Spleen (tissue), 11 donors: ENCODE data around the gene GATD1. TPM values are rescaled to one million over a fixed set of nuclear protein-coding genes. Genes with fewer than 3 reads are reported as not detected.

Experiments
- DNase-seq: peaks from one replicate; pipeline ENCODE4 v3.0.0-alpha.2; 2020
- H3K27ac ChIP-seq, 8 donors: fragments of 200-600 bp; sonication (generic) in 7 of 8; 1 replicate in 4 of 8; 2 replicates in 4 of 8; pipeline versions ENCODE4 v1.5.0 to v1.8.0; 2016 to 2021; ENCODE audit warnings: inconsistent platforms in 4 of 8, mild to moderate bottlenecking in 4 of 8, moderate library complexity in 1 of 8
- H3K27me3 ChIP-seq, 7 donors: fragments of 200-600 bp; sonication (generic) in 6 of 7; replicated peaks in 1 of 7; 1 replicate in 4 of 7; 2 replicates in 3 of 7; pipeline versions ENCODE4 v1.5.0 to v1.8.0; 2016 to 2021; ENCODE audit warnings: inconsistent platforms in 3 of 7, mild to moderate bottlenecking in 1 of 7
- H3K36me3 ChIP-seq, 6 donors: fragments of 200-600 bp; sonication (generic) in 5 of 6; 1 replicate in 4 of 6; 2 replicates in 2 of 6; pipeline versions ENCODE4 v1.5.0 to v1.8.0; 2016 to 2021; ENCODE audit warnings: inconsistent platforms in 2 of 6
- H3K4me1 ChIP-seq, 6 donors: fragments of 200-600 bp; sonication (generic) in 5 of 6; 1 replicate in 3 of 6; 2 replicates in 3 of 6; pipeline versions ENCODE4 v1.5.0 to v1.8.0; 2016 to 2021; ENCODE audit warnings: inconsistent platforms in 3 of 6
- H3K4me3 ChIP-seq, 8 donors: fragments of 200-600 bp; sonication (generic) in 7 of 8; 1 replicate in 4 of 8; 2 replicates in 4 of 8; pipeline versions ENCODE4 v1.5.0 to v1.8.0; 2016 to 2021; ENCODE audit warnings: inconsistent platforms in 4 of 8, mild to moderate bottlenecking in 4 of 8, moderate library complexity in 2 of 8
- H3K9me3 ChIP-seq, 8 donors: fragments of 200-600 bp; sonication (generic) in 7 of 8; 1 replicate in 4 of 8; 2 replicates in 4 of 8; pipeline versions ENCODE4 v1.5.0 to v1.8.0; 2016 to 2021; ENCODE audit warnings: inconsistent platforms in 4 of 8
- CTCF ChIP-seq, 11 experiments: fragments of 200-600 bp in 7 of 11; fragments of 450-650 bp in 4 of 11; sonication (generic) in 4 of 11; IDR thresholded peaks in 8 of 11; conservative IDR thresholded peaks in 3 of 11; 1 replicate in 7 of 11; 2 replicates in 4 of 11; pipeline versions ENCODE4 v1.4.0 to v1.8.0; 2016 to 2021; ENCODE audit warnings: antibody characterized with exemption in 11 of 11, inconsistent platforms in 4 of 11, mild to moderate bottlenecking in 1 of 11
- POLR2A ChIP-seq, 3 donors: fragments of 450-650 bp; IDR thresholded peaks; one replicate each; pipeline ENCODE4 v1.5.1; 2017; ENCODE audit warnings: antibody characterized with exemption in 3 of 3, mild to moderate bottlenecking in 1 of 3
- POLR2AphosphoS5 ChIP-seq, 3 donors: sonication (generic); formaldehyde crosslinking; IDR thresholded peaks; one replicate each; pipeline ENCODE4 v1.5.1; 2017; ENCODE audit warnings: antibody characterized with exemption in 3 of 3
- WGBS, 5 donors: extraction: QIAGEN DNeasy Blood & Tissue Kit in 3 of 5; methylation state at CpG; one replicate each; pipeline versions ENCODE4 v1.1.5 to v1.1.7; 2013 to 2018; 5-methylcytosine and 5-hydroxymethylcytosine counted together
- intact Hi-C: fragments of 100-400 bp; cut with DNase I; formaldehyde crosslinking; loops from one replicate; pipeline ENCODE4 v1.15.0; 2023; ENCODE audit warnings: low total_unique reads
- polyA plus RNA-seq, 3 donors: library from polyadenylated mRNA; stranded (reverse); fragments of 200-250 nt; gene quantifications; one replicate each; pipeline ENCODE4 v1.2.1, GENCODE V29; 2013
- total RNA-seq, 7 donors: library from RNA; depleted of rRNA in 3 of 7; stranded (reverse); fragments of >200 nt in 3 of 7; fragmentation: NEBNext Ultra II Directional in 4 of 7; extraction: Animal tissue kit (Norgen Biotek cat#: 25700) in 4 of 7; gene quantifications; one replicate each; pipeline versions ENCODE4 v1.1.0 to v1.2.1, GENCODE V29; 2016 to 2021
- donor health status: healthy with polysubstance abuse.
- donor health status: DM: no; HTN: no; CAD: no; lungs with moderate emphysema.
- donor health status: DM: no; HTN: no; CAD: no.
- donor health status: Bipolar disorder and iron deficiency.
- donor health status: healthy.
- donor health status: DM: no; HTN: no; CAD: no.
- donor health status: DM: yes; HTN: yes; CAD: no.

Gene GATD1
- total and polyA plus RNA-seq, 10 donors: 13.9 to 56.4 (median 35.9) TPM

GRCh38 chr11:823441-824291 is 46.4 kb upstream of the GATD1 start:
- Histone ChIP-seq H3K9me3 (no peaks in the 10 kb centered on the region), H3K36me3 (peaks cover 0 to 49% (median 34%) of the 10 kb centered on the region in 6 donors), H3K4me3 (no peak overlapping the region), H3K27me3 (peaks cover 0 to 20% (median 0%) of the 10 kb centered on the region in 7 donors), H3K27ac (no peak overlapping the region), H3K4me1 (peaks cover 35 to 91% (median 71%) of the 10 kb centered on the region in 6 donors)
- intact Hi-C loops: no loop called here
- WGBS, 5 donors: 86 to 96% (median 93%) methylated on average over 34 to 53 of the region's 53 CpGs
- TF ChIP-seq CTCF (IDR thresholded peaks at IDR 0.05 in 8 of 11, conservative IDR thresholded peaks at IDR 0.05 in 3 of 11): no peak
- TF ChIP-seq POLR2AphosphoS5 (IDR thresholded peaks at IDR 0.05): peak in 2 of 3 donors; percentile 1 to 45
- DNase-seq: peak; percentile 77

- intact Hi-C loops: no loop called here
- Histone ChIP-seq H3K9me3 (no peaks in the 10 kb centered on the region), H3K27ac (peak overlapping the region; percentile 35 to 100 (median 98)), H3K27me3 (peaks cover 0 to 1% (median 0%) of the 10 kb centered on the region in 7 donors), H3K36me3 (peaks cover 0 to 49% (median 34%) of the 10 kb centered on the region in 6 donors), H3K4me3 (peak overlapping the region in 6 of 8 donors; percentile 74 to 97 (median 84)), H3K4me1 (peaks cover 21 to 78% (median 57%) of the 10 kb centered on the region in 6 donors)
- TF ChIP-seq POLR2A (IDR thresholded peaks at IDR 0.05) (no peak), POLR2AphosphoS5 (IDR thresholded peaks at IDR 0.05) (peak in 2 of 3 donors; percentile 38 to 57), CTCF (IDR thresholded peaks at IDR 0.05 in 8 of 11, conservative IDR thresholded peaks at IDR 0.05 in 3 of 11) (no peak)
- DNase-seq: no peak
- 38 to 64% (median 46%) methylated on average over 12 to 22 of the region's 22 CpGs for WGBS, 5 donors
Observed at GRCh38 chr11:821512-822371, 44.5 kb upstream of the GATD1 start.

- Histone ChIP-seq H3K4me3 (peak overlapping the region; percentile 58 to 97 (median 84)), H3K27me3 (no peaks in the 10 kb centered on the region), H3K36me3 (peaks cover 0 to 48% (median 34%) of the 10 kb centered on the region in 6 donors), H3K9me3 (no peaks in the 10 kb centered on the region), H3K4me1 (peaks cover 16 to 69% (median 48%) of the 10 kb centered on the region in 6 donors), H3K27ac (peak overlapping the region; percentile 35 to 100 (median 98))
- TF ChIP-seq CTCF (IDR thresholded peaks at IDR 0.05 in 8 of 11, conservative IDR thresholded peaks at IDR 0.05 in 3 of 11): no peak
- peak; percentile 31 to 74 (median 71) for TF ChIP-seq POLR2AphosphoS5 (IDR thresholded peaks at IDR 0.05)
- intact Hi-C loops: no loop called here
- 45 to 67% (median 55%) methylated on average over 9 to 11 of the region's 11 CpGs for WGBS, 5 donors
- peak; percentile 88 for DNase-seq
Observed at GRCh38 chr11:820655-821511, 43.6 kb upstream of the GATD1 start.
